Upper lobe of left lung (tissue), 4 donors: ENCODE measurements around the gene METRN.
A peak's percentile ranks its signal among the peaks of the same experiment; 100 is the strongest.

ENCODE experiments used
- CTCF ChIP-seq, 6 experiments: fragments of 450-650 bp in 4 of 6; fragments of 200-600 bp in 2 of 6; sonication (generic) in 2 of 6; IDR thresholded peaks; one replicate each; pipeline ENCODE4 v1.5.1; 2016 to 2019; ENCODE audit warnings: antibody characterized with exemption in 6 of 6
- EP300 ChIP-seq, 4 donors: sonication (generic); formaldehyde crosslinking; IDR thresholded peaks; one replicate each; pipeline ENCODE4 v1.5.1; 2017; ENCODE audit warnings: antibody characterized with exemption in 4 of 4, control low read depth in 2 of 4
- POLR2A ChIP-seq, 4 donors: fragments of 450-650 bp; IDR thresholded peaks; one replicate each; pipeline ENCODE4 v1.5.1; 2016 to 2017; ENCODE audit warnings: antibody characterized with exemption in 4 of 4, mild to moderate bottlenecking in 2 of 4
- POLR2AphosphoS5 ChIP-seq, 2 donors: sonication (generic); formaldehyde crosslinking; IDR thresholded peaks; one replicate each; pipeline ENCODE4 v1.5.1; 2017; ENCODE audit warnings: antibody characterized with exemption in 2 of 2

- TF ChIP-seq POLR2A (IDR thresholded peaks at IDR 0.05) (peak in 1 of 4 donors; percentile 3), CTCF (IDR thresholded peaks at IDR 0.05) (no peak), EP300 (IDR thresholded peaks at IDR 0.05) (no peak), POLR2AphosphoS5 (IDR thresholded peaks at IDR 0.05) (no peak)
Measured at GRCh38 chr16:727291-727977, 12.5 kb downstream of the METRN start.
